SU-DHL-6 (cell line): Measurements from ENCODE around the gene DSG3.

ENCODE experiments used
- EZH2phosphoT487 ChIP-seq: fragments of 200-600 bp; sonication (generic), shearing (Covaris generic); conservative IDR thresholded peaks from 2 replicates; pipeline ENCODE4 v1.6.1; 2018; ENCODE audit warnings: mild to moderate bottlenecking, antibody characterized with exemption, low read length, moderate library complexity, mixed read lengths
- TF ChIP-seq, protein P1 (sequence below): fragments of 200-600 bp; sonication (generic); IDR thresholded peaks from one replicate; pipeline ENCODE4 v1.5.1; 2017; ENCODE audit warnings: antibody characterized with exemption, mild to moderate bottlenecking, low read length, moderate library complexity; ENCODE audit not compliant: insufficient read depth, poor library complexity, severe bottlenecking

DNA sequence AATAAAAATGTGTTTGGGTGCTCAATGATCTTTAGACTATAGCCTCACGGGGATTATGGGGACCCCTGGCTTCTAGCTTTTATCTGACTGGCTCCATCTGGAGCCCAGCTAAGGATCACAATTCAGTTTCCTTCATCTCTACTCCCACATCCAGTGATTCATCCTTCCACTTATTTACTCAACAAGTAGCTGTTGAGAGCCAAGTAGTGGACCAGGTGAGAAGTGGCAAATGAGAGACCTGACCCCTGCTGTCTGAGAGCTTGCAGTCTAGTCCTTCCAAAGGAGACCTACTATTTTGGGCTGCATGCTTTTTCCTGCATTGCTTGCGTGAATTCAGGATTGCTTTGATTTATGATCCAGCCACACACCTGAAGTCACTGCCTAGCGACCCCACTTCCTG, 10.7 kb upstream of the DSG3 start:
- TF ChIP-seq, protein P1, sequence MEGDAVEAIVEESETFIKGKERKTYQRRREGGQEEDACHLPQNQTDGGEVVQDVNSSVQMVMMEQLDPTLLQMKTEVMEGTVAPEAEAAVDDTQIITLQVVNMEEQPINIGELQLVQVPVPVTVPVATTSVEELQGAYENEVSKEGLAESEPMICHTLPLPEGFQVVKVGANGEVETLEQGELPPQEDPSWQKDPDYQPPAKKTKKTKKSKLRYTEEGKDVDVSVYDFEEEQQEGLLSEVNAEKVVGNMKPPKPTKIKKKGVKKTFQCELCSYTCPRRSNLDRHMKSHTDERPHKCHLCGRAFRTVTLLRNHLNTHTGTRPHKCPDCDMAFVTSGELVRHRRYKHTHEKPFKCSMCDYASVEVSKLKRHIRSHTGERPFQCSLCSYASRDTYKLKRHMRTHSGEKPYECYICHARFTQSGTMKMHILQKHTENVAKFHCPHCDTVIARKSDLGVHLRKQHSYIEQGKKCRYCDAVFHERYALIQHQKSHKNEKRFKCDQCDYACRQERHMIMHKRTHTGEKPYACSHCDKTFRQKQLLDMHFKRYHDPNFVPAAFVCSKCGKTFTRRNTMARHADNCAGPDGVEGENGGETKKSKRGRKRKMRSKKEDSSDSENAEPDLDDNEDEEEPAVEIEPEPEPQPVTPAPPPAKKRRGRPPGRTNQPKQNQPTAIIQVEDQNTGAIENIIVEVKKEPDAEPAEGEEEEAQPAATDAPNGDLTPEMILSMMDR: no peak
- no peak for TF ChIP-seq EZH2phosphoT487
